MM.1S (cell line): ENCODE data around the gene PPP2R2D.

ENCODE experiments used
- DNase-seq: peaks from one replicate; pipeline ENCODE4 v3.0.0-alpha.2; 2015
- H2AFZ ChIP-seq: fragments of 300-600 bp; sonication (generic); 2 replicates; pipeline ENCODE4 v1.6.0; 2016; ENCODE audit warnings: antibody characterized with exemption, low read length
- H3F3A ChIP-seq: fragments of 300-600 bp; sonication (generic); 2 replicates; pipeline ENCODE4 v1.6.1; 2016; ENCODE audit warnings: mild to moderate bottlenecking, antibody characterized with exemption, low read length, moderate library complexity, mixed read lengths; ENCODE audit not compliant: insufficient read depth
- H3K27ac ChIP-seq: fragments of 300-600 bp; sonication (generic); 2 replicates; pipeline ENCODE4 v1.5.1; 2016; ENCODE audit warnings: mild to moderate bottlenecking, low read length
- H3K27me3 ChIP-seq: fragments of 300-600 bp; sonication (generic); replicated peaks from 2 replicates; pipeline ENCODE4 v1.6.0; 2016; ENCODE audit warnings: low read length; ENCODE audit not compliant: insufficient read depth
- H3K36me3 ChIP-seq: fragments of 300-600 bp; sonication (generic); replicated peaks from 2 replicates; pipeline ENCODE4 v1.6.1; 2016; ENCODE audit warnings: mild to moderate bottlenecking, low read length, mixed read lengths; ENCODE audit not compliant: insufficient read depth
- H3K4me1 ChIP-seq: fragments of 300-600 bp; sonication (generic); 2 replicates; pipeline ENCODE4 v1.6.1; 2016; ENCODE audit warnings: low read length, mixed read lengths
- H3K4me2 ChIP-seq: fragments of 300-600 bp; sonication (generic); 2 replicates; pipeline ENCODE4 v1.6.0; 2016; ENCODE audit warnings: low read depth, low read length
- H3K4me3 ChIP-seq: fragments of 300-600 bp; sonication (generic); 2 replicates; pipeline ENCODE4 v1.5.1; 2016; ENCODE audit warnings: low read length, mixed read lengths
- H3K79me2 ChIP-seq: fragments of 300-600 bp; sonication (generic); 2 replicates; pipeline ENCODE4 v1.6.1; 2016; ENCODE audit warnings: mixed run types, low read length, mixed read lengths
- H3K9ac ChIP-seq: fragments of 300-600 bp; sonication (generic); 2 replicates; pipeline ENCODE4 v1.6.1; 2016; ENCODE audit warnings: low read length, mixed read lengths
- H3K9me2 ChIP-seq: fragments of 300-600 bp; sonication (generic); replicated peaks from 2 replicates; pipeline ENCODE4 v1.6.1; 2016; ENCODE audit warnings: mild to moderate bottlenecking, low read length, mixed read lengths; ENCODE audit not compliant: insufficient read depth
- H3K9me3 ChIP-seq: fragments of 300-600 bp; sonication (generic); replicated peaks from 2 replicates; pipeline ENCODE4 v1.6.1; 2016; ENCODE audit warnings: mild to moderate bottlenecking, low read length, mixed read lengths; ENCODE audit not compliant: insufficient read depth
- H4K20me1 ChIP-seq: fragments of 300-600 bp; sonication (generic); 2 replicates; pipeline ENCODE4 v1.6.1; 2016; ENCODE audit warnings: mild to moderate bottlenecking, low read length, moderate library complexity, mixed read lengths; ENCODE audit not compliant: insufficient read depth
- CTCF ChIP-seq: fragments of 300-600 bp; sonication (generic); IDR thresholded peaks from 2 replicates; pipeline ENCODE4 v1.5.1; 2016; ENCODE audit warnings: antibody characterized with exemption, low read length, mixed read lengths
- EZH2 ChIP-seq: fragments of 300-600 bp; sonication (generic); optimal IDR thresholded peaks from 2 replicates; pipeline ENCODE3; 2017; ENCODE audit warnings: low read depth, mild to moderate bottlenecking, antibody characterized with exemption, low read length, mixed read lengths
- EZH2phosphoT487 ChIP-seq: fragments of 300-600 bp; sonication (generic); IDR thresholded peaks from 2 replicates; pipeline ENCODE4 v1.6.1; 2018; ENCODE audit warnings: antibody characterized with exemption, low read length

PPP2R2D gene

GRCh38 chr10:131858118-131858515 is 42.7 kb upstream of the PPP2R2D start:
- Histone ChIP-seq H3K9ac (no peak overlapping the region), H3K9me2 (no peaks in the 10 kb centered on the region), H2AFZ (no peak overlapping the region), H3K4me2 (no peak overlapping the region), H4K20me1 (no peaks in the 10 kb centered on the region), H3K4me1 (no peaks in the 10 kb centered on the region), H3K4me3 (no peak overlapping the region), H3K27me3 (peaks cover 12% of the 10 kb centered on the region; the same call in 1 of the 2 replicates), H3K9me3 (no peaks in the 10 kb centered on the region), H3K36me3 (no peaks in the 10 kb centered on the region), H3K79me2 (no peaks in the 10 kb centered on the region), H3K27ac (no peak overlapping the region), H3F3A (no peaks in the 10 kb centered on the region)
- TF ChIP-seq CTCF (no peak), EZH2phosphoT487 (no peak), EZH2 (no peak)
- DNase-seq, result no peak

DNA sequence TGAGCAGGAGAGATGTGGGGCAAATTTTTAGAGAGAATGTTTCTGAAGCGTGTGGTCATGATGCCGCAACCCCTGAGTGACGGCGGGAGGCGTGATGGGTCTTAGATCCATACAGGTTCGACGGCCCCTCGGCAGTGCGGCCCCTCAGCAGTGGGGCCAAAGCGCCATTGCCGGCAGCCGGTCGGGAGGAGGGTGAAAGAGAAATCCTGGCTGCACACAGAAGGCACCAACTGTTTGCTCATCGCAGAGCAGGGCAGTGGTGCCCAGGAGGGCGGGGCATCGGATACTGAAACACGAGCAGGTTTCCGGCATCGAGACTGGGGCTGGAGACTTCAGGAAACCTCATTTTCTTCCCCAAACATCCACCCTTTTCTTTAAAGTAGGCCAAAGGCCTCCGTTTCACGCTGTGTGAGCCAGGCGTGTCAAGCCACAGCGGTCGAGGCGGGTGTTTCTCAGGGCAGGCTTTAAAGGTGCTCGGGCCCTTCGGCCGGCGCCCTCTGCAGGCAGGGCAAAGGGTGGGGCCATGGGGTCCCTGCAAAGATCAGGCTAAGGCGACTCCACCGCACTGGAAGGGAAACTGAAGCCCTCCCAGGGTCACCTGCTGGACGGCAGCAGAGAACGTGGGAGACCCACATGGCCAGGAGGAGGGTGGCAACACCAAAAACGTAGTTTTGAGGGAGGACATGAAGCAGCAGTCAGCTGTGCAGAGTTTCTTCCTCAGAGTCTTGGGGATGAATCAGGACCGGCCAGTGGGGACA is 42.0 kb upstream of the PPP2R2D start:
- H3K9me2 ChIP-seq, result no peaks in the 10 kb centered on the region
- H3K9ac ChIP-seq, result no peak overlapping the region
- H3F3A ChIP-seq, result no peaks in the 10 kb centered on the region
- H3K9me3 ChIP-seq, result no peaks in the 10 kb centered on the region
- no peak overlapping the region for H3K4me3 ChIP-seq
- H3K36me3 ChIP-seq, result no peaks in the 10 kb centered on the region
- no peaks in the 10 kb centered on the region for H3K4me1 ChIP-seq
- no peak for DNase-seq
- H4K20me1 ChIP-seq, result no peaks in the 10 kb centered on the region
- H3K79me2 ChIP-seq, result no peaks in the 10 kb centered on the region
- H3K4me2 ChIP-seq, result no peak overlapping the region
- H3K27me3 ChIP-seq, result peaks cover 15% of the 10 kb centered on the region
- no peak overlapping the region for H3K27ac ChIP-seq
- H2AFZ ChIP-seq, result no peak overlapping the region
- no peak for TF ChIP-seq EZH2phosphoT487
- TF ChIP-seq CTCF, result no peak
- no peak for TF ChIP-seq EZH2

GRCh38 chr10:131859341-131860020 is 41.3 kb upstream of the PPP2R2D start:
- Histone ChIP-seq H3K27ac (no peak overlapping the region), H3K27me3 (peaks cover 20% of the 10 kb centered on the region)

DNA sequence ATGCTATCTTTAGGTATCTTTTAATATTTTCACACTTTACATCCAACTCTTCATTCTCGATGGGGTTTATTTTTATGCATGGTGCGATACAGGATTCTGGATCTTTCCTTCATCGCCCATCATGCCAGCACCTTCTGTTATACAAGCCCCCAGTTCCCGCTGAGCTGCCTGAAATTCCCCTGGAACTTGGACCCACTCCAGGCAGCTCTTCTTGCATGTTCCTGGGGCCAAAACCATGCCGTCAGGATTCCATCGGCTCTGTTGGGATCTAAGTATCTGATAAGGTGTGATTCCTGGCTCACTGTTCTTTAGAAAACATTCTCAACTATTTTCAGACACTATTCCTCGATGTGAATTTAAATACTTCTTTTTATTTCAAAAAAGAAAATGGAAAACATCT is 40.5 kb upstream of the PPP2R2D start:
- H3K4me3 ChIP-seq, result no peak overlapping the region
- TF ChIP-seq EZH2 (no peak), EZH2phosphoT487 (no peak), CTCF (no peak)
- H4K20me1 ChIP-seq, result no peaks in the 10 kb centered on the region
- no peak overlapping the region for H3K9ac ChIP-seq
- H3K4me2 ChIP-seq, result no peak overlapping the region
- no peaks in the 10 kb centered on the region for H3F3A ChIP-seq
- H3K4me1 ChIP-seq, result no peaks in the 10 kb centered on the region
- peaks cover 22% of the 10 kb centered on the region for H3K27me3 ChIP-seq
- no peak overlapping the region for H3K27ac ChIP-seq
- DNase-seq, result no peak
- no peak overlapping the region for H2AFZ ChIP-seq
- H3K36me3 ChIP-seq, result no peaks in the 10 kb centered on the region
- no peaks in the 10 kb centered on the region for H3K9me3 ChIP-seq
- H3K9me2 ChIP-seq, result no peaks in the 10 kb centered on the region
- no peaks in the 10 kb centered on the region for H3K79me2 ChIP-seq

More at GRCh38 chr10:131859341-131860020, 41.3 kb upstream of the PPP2R2D start:
- no peak for DNase-seq
- H3K9me3 ChIP-seq, result no peaks in the 10 kb centered on the region
- H3K9me2 ChIP-seq, result no peaks in the 10 kb centered on the region
- H3K79me2 ChIP-seq, result no peaks in the 10 kb centered on the region
- no peak for TF ChIP-seq EZH2
- H3K4me3 ChIP-seq, result no peak overlapping the region
- H3K36me3 ChIP-seq, result no peaks in the 10 kb centered on the region
- H3K4me2 ChIP-seq, result no peak overlapping the region
- H3F3A ChIP-seq, result no peaks in the 10 kb centered on the region
- no peaks in the 10 kb centered on the region for H4K20me1 ChIP-seq
- H2AFZ ChIP-seq, result no peak overlapping the region
- H3K9ac ChIP-seq, result no peak overlapping the region
- H3K4me1 ChIP-seq, result no peaks in the 10 kb centered on the region
